Sciatic nerve (tissue), 2 donors: Measurements from ENCODE around the gene SPRYD3. TPM values are rescaled to one million over a fixed set of nuclear protein-coding genes. Genes with fewer than 3 reads are reported as not detected.

ENCODE experiments used
- ATAC-seq: fragments of 200-7000 bp; cut with Tn5 transposase; one replicate; pipeline ENCODE4 v1.9.1; 2020; ENCODE audit warnings: mild to moderate bottlenecking, moderate library complexity
- DNase-seq: peaks from one replicate; pipeline ENCODE4 v3.0.0-alpha.2; 2020; ENCODE audit warnings: low spot score
- intact Hi-C: fragments of 100-400 bp; cut with DNase I; formaldehyde crosslinking; loops from one replicate; pipeline ENCODE4 v1.14.2; 2022
- total RNA-seq: library from RNA; stranded (reverse); fragmentation: NEBNext Ultra II Directional; extraction: Animal tissue kit (Norgen Biotek cat#: 25700); gene quantifications from one replicate; pipeline ENCODE4 v1.2.1, GENCODE V29; 2021
- donor health status: DM: no; HTN: no; CAD: no.
- donor health status: DM: no; HTN: no; CAD: no.

The SPRYD3 gene
- total RNA-seq, 1 donor from 2014 or later = 61.0 TPM

GRCh38 chr12:53091756-53092155 lies 12.6 kb upstream of the SPRYD3 start:
- ATAC-seq (no peak), DNase-seq (no peak)
- intact Hi-C loops = no loop called here

- ATAC-seq = no peak
- intact Hi-C loops = no loop called here
- DNase-seq = no peak
Measured at GRCh38 chr12:53090554-53090953, 11.4 kb upstream of the SPRYD3 start.

GRCh38 chr12:53090105-53090504 lies 10.9 kb upstream of the SPRYD3 start:
- no peak for ATAC-seq
- DNase-seq = no peak
- intact Hi-C loops = no loop called here

- intact Hi-C loops = no loop called here
- DNase-seq (no peak), ATAC-seq (no peak)
Measured at GRCh38 chr12:53086361-53086760, 7.2 kb upstream of the SPRYD3 start.

- ATAC-seq = no peak
- intact Hi-C loops = no loop called here
- DNase-seq = no peak
Measured at GRCh38 chr12:53082637-53083175, 3.5 kb upstream of the SPRYD3 start.

- DNase-seq (peak; percentile 52), ATAC-seq (peak; percentile 7)
- intact Hi-C loops = no loop called here
Measured at GRCh38 chr12:53078425-53079225, 565 bp downstream of the SPRYD3 start.

GRCh38 chr12:53077030-53077429 lies 2.2 kb downstream of the SPRYD3 start:
- intact Hi-C loops = no loop called here
- DNase-seq (peak; percentile 49), ATAC-seq (no peak)

GRCh38 chr12:53076461-53076860 lies 2.7 kb downstream of the SPRYD3 start:
- DNase-seq (peak; percentile 30), ATAC-seq (no peak)
- intact Hi-C loops = no loop called here

- intact Hi-C loops = no loop called here
- ATAC-seq = no peak
- DNase-seq = peak; percentile 54
Measured at GRCh38 chr12:53074999-53075370, 4.2 kb downstream of the SPRYD3 start.

GRCh38 chr12:53074283-53074998 lies 4.7 kb downstream of the SPRYD3 start:
- DNase-seq (peak; percentile 60), ATAC-seq (no peak)
- intact Hi-C loops = no loop called here

- ATAC-seq (no peak), DNase-seq (peak; percentile 47)
- intact Hi-C loops = no loop called here
Measured at GRCh38 chr12:53073881-53074280, 5.3 kb downstream of the SPRYD3 start.

GRCh38 chr12:53071591-53072551 lies 7.3 kb downstream of the SPRYD3 start:
- intact Hi-C loops = no loop called here
- peak; percentile 70 for ATAC-seq
- DNase-seq = peak; percentile 91

GRCh38 chr12:53070877-53071492 lies 8.2 kb downstream of the SPRYD3 start:
- intact Hi-C loops = no loop called here
- no peak for ATAC-seq
- peak; percentile 56 for DNase-seq

GRCh38 chr12:53069621-53070410 lies 9.4 kb downstream of the SPRYD3 start:
- DNase-seq (peak; percentile 71), ATAC-seq (peak; percentile 55)
- intact Hi-C loops = loop anchor here (5.0 to 10.0 kb wide), 2 partner anchors 32 to 125 kb away; partner anchors contain the start of gene SOAT2

GRCh38 chr12:53068811-53069585 lies 10.2 kb downstream of the SPRYD3 start:
- ATAC-seq = peak; percentile 21
- intact Hi-C loops = loop anchor here (5.0 to 10.0 kb wide), 2 partner anchors 33 to 126 kb away; partner anchors contain the start of gene SOAT2
- DNase-seq = peak; percentile 55

GRCh38 chr12:53067993-53068770 lies 11.0 kb downstream of the SPRYD3 start:
- ATAC-seq (no peak), DNase-seq (peak; percentile 60)
- intact Hi-C loops = loop anchor here (5.0 to 10.0 kb wide), 2 partner anchors 34 to 127 kb away; partner anchors contain the start of gene SOAT2
